Smooth muscle cell (in vitro differentiated cells): Measurements from ENCODE around the gene CACNG8. TPM values are rescaled to one million over a fixed set of nuclear protein-coding genes. Genes with fewer than 3 reads are reported as not detected.

Experiments used
- DNase-seq: peaks from one replicate; lab custom pipeline; 2025; ENCODE audit not compliant: unreplicated experiment; lab: John Stamatoyannopoulos, UW
- H2AFZ ChIP-seq: fragments of 200-600 bp; sonication (generic); 2 replicates; pipeline ENCODE4 v1.6.0; 2016; ENCODE audit warnings: antibody characterized with exemption, low read depth, mild to moderate bottlenecking
- H3F3A ChIP-seq: fragments of 200-600 bp; sonication (generic); 2 replicates; pipeline ENCODE4 v1.6.0; 2017; ENCODE audit warnings: antibody characterized with exemption, low read depth
- H3K27ac ChIP-seq: fragments of 200-600 bp; sonication (generic); 2 replicates; pipeline ENCODE4 v1.5.1; 2016; ENCODE audit warnings: low read depth, mild to moderate bottlenecking
- H3K27me3 ChIP-seq: fragments of 200-600 bp; sonication (generic); 2 replicates; pipeline ENCODE4 v1.6.1; 2016; ENCODE audit warnings: low read depth, mild to moderate bottlenecking
- H3K36me3 ChIP-seq: fragments of 200-600 bp; sonication (generic); 2 replicates; pipeline ENCODE4 v1.5.1; 2016; ENCODE audit warnings: low read depth
- H3K4me1 ChIP-seq: fragments of 200-600 bp; sonication (generic); 2 replicates; pipeline ENCODE4 v1.5.1; 2016; ENCODE audit warnings: low read depth
- H3K4me2 ChIP-seq: fragments of 200-600 bp; sonication (generic); 2 replicates; pipeline ENCODE4 v1.6.0; 2016; ENCODE audit warnings: mild to moderate bottlenecking
- H3K4me3 ChIP-seq: fragments of 200-600 bp; sonication (generic); 2 replicates; pipeline ENCODE4 v1.5.1; 2016; ENCODE audit warnings: mild to moderate bottlenecking
- H3K79me2 ChIP-seq: fragments of 200-600 bp; sonication (generic); 2 replicates; pipeline ENCODE4 v1.6.0; 2016; ENCODE audit warnings: low read depth, mild to moderate bottlenecking
- H3K9ac ChIP-seq: fragments of 200-600 bp; sonication (generic); 2 replicates; pipeline ENCODE4 v1.6.0; 2016; ENCODE audit warnings: low read depth
- H3K9me3 ChIP-seq: fragments of 200-600 bp; sonication (generic); replicated peaks from 2 replicates; pipeline ENCODE4 v1.5.1; 2016; ENCODE audit warnings: low read depth
- H4K20me1 ChIP-seq: fragments of 200-600 bp; sonication (generic); 2 replicates; pipeline ENCODE4 v1.6.0; 2016; ENCODE audit warnings: low read depth
- WGBS: methylation state at CpG from one replicate; pipeline ENCODE4 v1.1.7; 2016; ENCODE audit warnings: low lambda C conversion rate; 5-methylcytosine and 5-hydroxymethylcytosine counted together
- polyA plus RNA-seq: library from polyadenylated mRNA; unstranded; fragments of >200 nt; fragmentation: Nextera tagmentation; extraction: Ambion mirVana; gene quantifications from 2 replicates; pipeline ENCODE4 v1.2.1, GENCODE V29; 2016
- total RNA-seq: library from RNA; depleted of rRNA; stranded (reverse); fragments of >200 nt; gene quantifications from 2 replicates; pipeline ENCODE4 v1.2.3, GENCODE V29; 2014
- TF ChIP-seq, protein P1 (sequence below): fragments of 200-600 bp; sonication (generic); IDR thresholded peaks from 2 replicates; pipeline ENCODE4 v1.5.1; 2017; ENCODE audit warnings: borderline replicate concordance, mild to moderate bottlenecking, antibody characterized with exemption; ENCODE audit not compliant: insufficient read depth, poor library complexity, severe bottlenecking

The CACNG8 gene
- total and polyA plus RNA-seq, 2 experiments from 2014 or later = 0.03 to 0.31 TPM

DNA sequence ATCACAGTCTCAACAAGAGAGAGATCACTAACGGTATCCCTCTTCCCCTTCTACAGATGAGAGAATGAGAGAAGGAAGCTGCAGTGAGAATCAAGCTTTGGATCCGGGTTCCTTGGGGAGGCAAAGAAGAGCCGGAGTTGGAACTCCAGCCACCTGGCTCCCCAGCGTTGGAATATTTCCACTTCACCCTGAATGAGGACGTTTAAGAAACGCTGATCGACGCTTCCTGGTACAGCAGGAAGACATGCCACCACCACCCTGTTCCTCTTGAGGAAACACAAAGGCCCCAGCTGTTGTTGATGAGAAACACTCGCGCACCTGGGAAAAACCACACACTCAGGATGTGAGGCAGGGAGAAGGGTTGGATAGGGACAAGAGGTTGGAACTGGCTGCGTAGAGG lies 11.3 kb upstream of the CACNG8 start:
- no peak for DNase-seq
- Histone ChIP-seq H3K27ac (no peak overlapping the region), H3K79me2 (no peaks in the 10 kb centered on the region), H3K4me1 (no peaks in the 10 kb centered on the region), H3K27me3 (peaks cover 8% of the 10 kb centered on the region), H3F3A (no peaks in the 10 kb centered on the region), H4K20me1 (no peaks in the 10 kb centered on the region), H3K9me3 (no peaks in the 10 kb centered on the region), H3K4me2 (no peak overlapping the region), H3K9ac (no peak overlapping the region), H3K36me3 (no peaks in the 10 kb centered on the region), H3K4me3 (no peak overlapping the region), H2AFZ (no peak overlapping the region)
- TF ChIP-seq, protein P1, sequence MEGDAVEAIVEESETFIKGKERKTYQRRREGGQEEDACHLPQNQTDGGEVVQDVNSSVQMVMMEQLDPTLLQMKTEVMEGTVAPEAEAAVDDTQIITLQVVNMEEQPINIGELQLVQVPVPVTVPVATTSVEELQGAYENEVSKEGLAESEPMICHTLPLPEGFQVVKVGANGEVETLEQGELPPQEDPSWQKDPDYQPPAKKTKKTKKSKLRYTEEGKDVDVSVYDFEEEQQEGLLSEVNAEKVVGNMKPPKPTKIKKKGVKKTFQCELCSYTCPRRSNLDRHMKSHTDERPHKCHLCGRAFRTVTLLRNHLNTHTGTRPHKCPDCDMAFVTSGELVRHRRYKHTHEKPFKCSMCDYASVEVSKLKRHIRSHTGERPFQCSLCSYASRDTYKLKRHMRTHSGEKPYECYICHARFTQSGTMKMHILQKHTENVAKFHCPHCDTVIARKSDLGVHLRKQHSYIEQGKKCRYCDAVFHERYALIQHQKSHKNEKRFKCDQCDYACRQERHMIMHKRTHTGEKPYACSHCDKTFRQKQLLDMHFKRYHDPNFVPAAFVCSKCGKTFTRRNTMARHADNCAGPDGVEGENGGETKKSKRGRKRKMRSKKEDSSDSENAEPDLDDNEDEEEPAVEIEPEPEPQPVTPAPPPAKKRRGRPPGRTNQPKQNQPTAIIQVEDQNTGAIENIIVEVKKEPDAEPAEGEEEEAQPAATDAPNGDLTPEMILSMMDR = no peak
- WGBS = 84% methylated on average over 11 of the region's 11 CpGs

GRCh38 chr19:53951947-53952346 lies 10.8 kb upstream of the CACNG8 start:
- no peaks in the 10 kb centered on the region for H3K4me1 ChIP-seq
- no peak overlapping the region for H3K4me2 ChIP-seq
- H4K20me1 ChIP-seq = no peaks in the 10 kb centered on the region
- H3F3A ChIP-seq = no peaks in the 10 kb centered on the region
- no peaks in the 10 kb centered on the region for H3K79me2 ChIP-seq
- TF ChIP-seq, protein P1 = no peak
- H3K27me3 ChIP-seq = peaks cover 13% of the 10 kb centered on the region
- WGBS = 87% methylated on average over 9 of the region's 9 CpGs
- no peaks in the 10 kb centered on the region for H3K9me3 ChIP-seq
- H3K36me3 ChIP-seq = no peaks in the 10 kb centered on the region
- H3K9ac ChIP-seq = no peak overlapping the region
- no peak for DNase-seq
- H2AFZ ChIP-seq = no peak overlapping the region
- H3K27ac ChIP-seq = no peak overlapping the region
- no peak overlapping the region for H3K4me3 ChIP-seq

DNA sequence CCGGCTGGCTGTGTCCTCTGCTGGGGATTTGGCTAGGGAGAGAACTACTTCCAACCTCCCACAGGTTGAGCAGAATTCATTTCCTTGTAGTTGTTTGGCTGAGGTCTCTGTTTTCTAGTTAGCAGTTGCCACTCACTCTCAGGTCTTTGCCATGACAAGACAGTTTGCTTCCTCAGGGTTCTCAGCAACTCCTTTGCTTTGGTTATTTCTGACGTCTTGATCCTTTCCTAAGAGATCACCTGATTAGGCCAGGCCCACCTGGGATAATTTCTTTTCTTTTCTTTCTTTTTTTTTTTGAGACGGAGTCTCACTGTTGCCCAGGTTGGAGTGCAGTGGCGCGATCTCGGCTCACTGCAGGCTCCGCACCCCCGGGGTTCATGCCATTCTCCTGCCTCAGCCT lies 9.4 kb upstream of the CACNG8 start:
- Histone ChIP-seq H3K9me3 (no peaks in the 10 kb centered on the region), H3F3A (no peaks in the 10 kb centered on the region), H3K9ac (no peak overlapping the region), H3K27ac (no peak overlapping the region), H3K4me1 (no peaks in the 10 kb centered on the region), H2AFZ (no peak overlapping the region), H3K4me2 (no peak overlapping the region), H3K79me2 (no peaks in the 10 kb centered on the region), H4K20me1 (no peaks in the 10 kb centered on the region), H3K4me3 (no peak overlapping the region), H3K36me3 (no peaks in the 10 kb centered on the region), H3K27me3 (peaks cover 27% of the 10 kb centered on the region)
- 92% methylated on average over 8 of the region's 8 CpGs for WGBS
- TF ChIP-seq, protein P1 = no peak
- no peak for DNase-seq

DNA sequence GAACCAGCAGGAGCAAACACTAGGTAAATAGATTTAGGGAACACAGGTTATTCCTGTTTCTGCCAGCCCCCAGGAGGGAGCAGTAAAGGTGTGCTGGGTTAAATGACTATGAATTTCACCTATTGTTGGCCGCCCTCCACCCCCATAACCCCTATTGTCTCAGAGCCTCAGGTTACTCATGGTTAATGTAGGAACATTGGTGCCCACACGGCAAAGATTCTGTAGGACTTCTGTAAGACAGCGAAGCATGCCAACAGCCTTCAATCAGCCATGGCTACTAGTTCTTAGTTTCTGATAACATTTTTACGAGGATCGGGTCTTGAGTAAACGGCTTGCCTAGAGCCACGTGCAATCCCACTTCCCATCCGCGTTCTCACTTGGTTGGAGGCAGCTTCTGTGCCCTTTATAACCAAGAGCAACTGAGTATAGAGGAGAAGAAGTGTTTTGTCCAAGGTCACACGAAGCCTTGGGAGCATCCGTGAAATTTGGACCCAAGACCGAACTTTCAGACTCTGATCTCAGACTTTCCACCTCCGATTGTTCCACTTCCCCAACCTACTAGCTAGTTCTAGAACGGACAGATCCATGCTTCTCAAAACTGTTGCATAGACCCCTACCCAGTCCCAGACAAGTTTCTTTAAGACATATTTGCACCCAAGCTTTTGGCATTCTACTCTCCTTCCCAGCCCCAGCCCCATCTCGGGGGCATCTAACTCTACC lies 5.1 kb upstream of the CACNG8 start:
- H3K36me3 ChIP-seq = no peaks in the 10 kb centered on the region
- no peak overlapping the region for H3K4me3 ChIP-seq
- H4K20me1 ChIP-seq = no peaks in the 10 kb centered on the region
- TF ChIP-seq, protein P1 = no peak
- H3K4me1 ChIP-seq = peaks cover 16% of the 10 kb centered on the region
- no peak overlapping the region for H2AFZ ChIP-seq
- peaks cover 64% of the 10 kb centered on the region for H3K27me3 ChIP-seq
- H3K27ac ChIP-seq = no peak overlapping the region
- 6% methylated on average over 15 of the region's 15 CpGs for WGBS
- no peak for DNase-seq
- no peak overlapping the region for H3K4me2 ChIP-seq
- H3K9ac ChIP-seq = no peak overlapping the region
- H3K79me2 ChIP-seq = no peaks in the 10 kb centered on the region
- H3F3A ChIP-seq = no peaks in the 10 kb centered on the region
- H3K9me3 ChIP-seq = no peaks in the 10 kb centered on the region
